Spinal cord (tissue), 10 donors: Measurements from ENCODE around the gene TIE1. TPM values are rescaled to one million over a fixed set of nuclear protein-coding genes. Genes with fewer than 3 reads are reported as not detected.

Experiments used
- DNase-seq, 6 donors: peaks; one replicate each; pipeline versions ENCODE4 v3.0.0 to v3.0.0-alpha.2; 2013 to 2015; ENCODE audit warnings: low spot score in 6 of 6, low read depth in 4 of 6
- H3K27ac ChIP-seq: one replicate; pipeline ENCODE4 v1.5.1; 2013; ENCODE audit warnings: low read depth, low read length, control low read depth
- H3K27me3 ChIP-seq: one replicate; pipeline ENCODE4 v1.6.1; 2013; ENCODE audit warnings: low read length; ENCODE audit not compliant: control insufficient read depth, insufficient read depth
- H3K36me3 ChIP-seq: one replicate; pipeline ENCODE4 v1.6.1; 2013; ENCODE audit warnings: low read length; ENCODE audit not compliant: control insufficient read depth, insufficient read depth
- H3K4me1 ChIP-seq: one replicate; pipeline ENCODE4 v1.6.1; 2013; ENCODE audit warnings: low read length; ENCODE audit not compliant: control insufficient read depth, insufficient read depth
- H3K4me3 ChIP-seq: one replicate; pipeline ENCODE4 v1.5.1; 2013; ENCODE audit warnings: low read depth, low read length, control low read depth
- H3K9me3 ChIP-seq: one replicate; pipeline ENCODE4 v1.6.1; 2013; ENCODE audit warnings: low read length; ENCODE audit not compliant: control insufficient read depth, insufficient read depth
- WGBS: methylation state at CpG from one replicate; pipeline ENCODE4 v1.1.5; 2013; ENCODE audit warnings: missing lambda C conversion rate; ENCODE audit not compliant: insufficient coverage; 5-methylcytosine and 5-hydroxymethylcytosine counted together
- polyA plus RNA-seq, 2 donors: library from polyadenylated mRNA; unstranded; fragments of 120-200 nt; gene quantifications; one replicate each; pipeline ENCODE4 v1.2.1, GENCODE V29; 2013; ENCODE audit not compliant: insufficient read length in 2 of 2
- total RNA-seq, 2 donors: library from RNA; depleted of rRNA in 1 of 2; stranded (reverse); fragments of 120-200 nt in 1 of 2; fragments of >200 nt in 1 of 2; gene quantifications; one replicate each; pipeline versions ENCODE4 v1.2.3 to v1.2.4, GENCODE V29; 2013 to 2014
- donor health status: healthy.

Gene TIE1
- total and polyA plus RNA-seq, 4 donors = 16.3 to 32.3 (median 26.0) TPM

DNA sequence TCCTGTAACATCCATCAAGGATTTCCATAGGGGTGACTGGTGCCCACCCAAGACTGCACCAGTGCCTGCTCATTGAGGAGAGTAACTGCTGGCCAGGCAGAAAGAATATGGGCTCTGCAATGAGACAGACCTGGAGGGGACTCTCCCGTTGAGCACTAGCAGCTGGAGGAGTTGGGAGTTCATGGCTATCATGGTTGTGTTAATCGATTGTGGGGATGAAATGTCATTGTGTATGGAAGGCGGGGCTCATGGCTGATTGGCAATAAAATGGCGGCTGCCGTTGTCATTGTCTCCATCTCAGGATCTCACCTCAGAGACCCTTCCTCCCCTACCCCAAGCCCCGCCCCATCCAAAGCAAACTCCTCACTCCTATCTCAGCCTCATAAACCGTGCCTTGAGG, 27.1 kb upstream of the TIE1 start:
- DNase-seq = no peak
- H3K4me3 ChIP-seq = no peak overlapping the region
- H3K27me3 ChIP-seq = peaks cover 4% of the 10 kb centered on the region
- no peaks in the 10 kb centered on the region for H3K9me3 ChIP-seq
- H3K27ac ChIP-seq = no peak overlapping the region
- H3K36me3 ChIP-seq = no peaks in the 10 kb centered on the region
- 85% methylated on average over 1 of the region's 7 CpGs for WGBS
- peaks cover 26% of the 10 kb centered on the region for H3K4me1 ChIP-seq

DNA sequence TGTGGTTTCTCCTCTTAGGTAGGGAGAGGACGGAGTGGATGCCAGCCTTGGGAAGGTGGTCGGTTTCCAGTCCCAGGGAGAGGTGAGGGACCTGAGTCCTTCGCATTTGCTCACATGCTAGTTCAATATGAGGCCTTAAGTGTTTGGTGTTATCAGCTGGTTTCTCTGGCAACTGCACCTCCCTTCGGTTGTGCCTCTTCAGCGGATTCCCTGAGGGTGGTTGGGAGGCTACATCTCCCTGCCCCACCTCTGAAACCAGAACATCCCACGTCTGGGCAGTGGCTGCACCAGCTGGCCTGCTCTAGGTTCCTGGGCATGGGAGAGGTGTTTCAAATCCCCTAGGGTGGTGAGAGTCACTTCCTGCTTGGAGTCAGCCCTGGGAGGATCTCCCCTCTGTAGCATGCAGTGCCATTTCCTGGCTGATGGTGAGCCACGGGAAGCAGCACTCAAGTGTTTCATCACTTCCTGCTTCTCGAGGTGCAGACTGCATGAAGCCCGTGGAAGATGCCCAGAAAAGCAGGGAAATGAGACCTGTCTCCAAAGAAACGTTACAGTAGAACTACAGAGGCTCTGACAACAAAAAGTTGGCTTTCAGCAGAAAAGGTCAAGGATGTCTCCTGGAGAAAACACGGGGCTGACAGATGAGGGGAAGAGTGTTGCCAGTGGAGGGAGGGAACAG, 26.5 kb upstream of the TIE1 start:
- WGBS = 60% methylated on average over 7 of the region's 11 CpGs
- no peak for DNase-seq
- Histone ChIP-seq H3K36me3 (no peaks in the 10 kb centered on the region), H3K4me3 (no peak overlapping the region), H3K9me3 (no peaks in the 10 kb centered on the region), H3K4me1 (peaks cover 26% of the 10 kb centered on the region), H3K27ac (no peak overlapping the region), H3K27me3 (peaks cover 4% of the 10 kb centered on the region)

DNA sequence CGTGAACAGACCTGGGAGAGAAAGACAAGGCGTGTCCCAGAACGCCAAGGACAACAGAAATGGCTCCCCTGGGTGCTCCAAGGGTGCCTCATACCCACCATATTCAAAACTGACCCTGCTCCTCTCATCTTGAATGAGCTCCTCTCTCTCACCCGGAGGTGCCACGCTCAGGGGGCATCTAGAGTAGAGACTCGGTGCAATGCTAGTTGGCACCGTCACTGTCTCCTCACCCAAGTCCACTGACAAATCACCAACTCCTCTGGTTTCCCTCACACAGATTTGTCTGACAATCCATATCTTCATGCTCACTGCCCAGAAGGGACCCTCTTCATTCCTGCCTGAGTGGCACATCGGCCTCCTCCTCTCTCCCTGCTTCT, 26.0 kb upstream of the TIE1 start:
- Histone ChIP-seq H3K4me3 (no peak overlapping the region), H3K36me3 (no peaks in the 10 kb centered on the region), H3K9me3 (no peaks in the 10 kb centered on the region), H3K4me1 (peaks cover 26% of the 10 kb centered on the region), H3K27ac (no peak overlapping the region), H3K27me3 (peaks cover 4% of the 10 kb centered on the region)
- 84% methylated on average over 8 of the region's 8 CpGs for WGBS
- no peak for DNase-seq

DNA sequence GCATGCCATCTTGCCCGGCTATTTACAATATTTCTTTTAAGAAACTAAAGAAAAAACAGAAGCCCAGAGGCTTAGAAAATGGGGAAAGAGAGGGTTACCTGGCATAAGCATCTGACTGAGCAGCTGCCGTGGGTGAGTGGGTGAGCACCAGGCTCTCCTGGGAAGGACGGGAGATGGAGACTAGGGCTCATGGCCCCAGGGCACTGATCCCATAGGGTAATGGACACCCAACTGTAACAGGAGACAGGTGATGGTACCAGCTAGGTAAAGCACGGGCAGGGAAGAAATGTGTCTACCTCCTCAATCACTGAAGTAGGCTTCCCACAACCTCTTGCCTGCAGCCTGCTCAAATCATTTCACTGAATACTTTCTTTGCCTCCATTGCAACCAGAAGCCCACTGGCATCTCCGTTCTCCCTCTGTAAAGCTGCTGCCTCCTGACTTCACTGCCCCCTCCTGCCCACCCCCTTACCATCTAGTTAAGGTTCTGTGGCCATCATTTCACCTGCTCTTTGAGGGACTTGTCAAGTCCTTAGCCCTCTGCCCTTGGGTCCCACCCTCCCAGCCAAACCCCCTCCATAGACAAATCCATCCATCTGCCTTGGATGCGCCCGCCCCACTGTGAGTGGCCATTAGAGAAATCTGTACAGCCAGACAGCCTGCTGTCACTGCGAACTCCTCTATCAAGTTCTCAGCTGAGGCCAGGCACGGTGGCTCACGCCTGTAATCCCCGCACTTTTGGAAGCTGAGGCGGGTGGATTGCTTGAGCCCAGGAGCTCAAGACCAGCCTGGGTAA, 24.8 kb upstream of the TIE1 start:
- WGBS = 74% methylated on average over 10 of the region's 12 CpGs
- no peak overlapping the region for H3K27ac ChIP-seq

GRCh38 chr1:43276673-43277072, 24.1 kb upstream of the TIE1 start:
- WGBS = 59% methylated on average over 7 of the region's 7 CpGs
- Histone ChIP-seq H3K27me3 (no peaks in the 10 kb centered on the region), H3K36me3 (no peaks in the 10 kb centered on the region), H3K9me3 (no peaks in the 10 kb centered on the region), H3K4me1 (peaks cover 10% of the 10 kb centered on the region), H3K4me3 (no peak overlapping the region), H3K27ac (no peak overlapping the region)
- DNase-seq = no peak

More for the DNA sequence above, 24.8 kb upstream of the TIE1 start:
- Histone ChIP-seq H3K9me3 (no peaks in the 10 kb centered on the region), H3K36me3 (no peaks in the 10 kb centered on the region), H3K27me3 (peaks cover under 1% of the 10 kb centered on the region), H3K4me3 (no peak overlapping the region), H3K4me1 (peaks cover 16% of the 10 kb centered on the region)
- DNase-seq = no peak

- Histone ChIP-seq H3K27me3 (no peaks in the 10 kb centered on the region), H3K27ac (no peak overlapping the region), H3K9me3 (no peaks in the 10 kb centered on the region), H3K36me3 (no peaks in the 10 kb centered on the region), H3K4me1 (peaks cover 6% of the 10 kb centered on the region), H3K4me3 (no peak overlapping the region)
- 90% methylated on average over 3 of the region's 7 CpGs for WGBS
- DNase-seq = no peak
Observed at GRCh38 chr1:43277116-43277876, 23.5 kb upstream of the TIE1 start.

GRCh38 chr1:43279161-43279560, 21.6 kb upstream of the TIE1 start:
- 81% methylated on average over 2 of the region's 5 CpGs for WGBS
- no peak for DNase-seq
- Histone ChIP-seq H3K4me1 (peaks cover 2% of the 10 kb centered on the region), H3K27ac (no peak overlapping the region), H3K27me3 (no peaks in the 10 kb centered on the region), H3K36me3 (no peaks in the 10 kb centered on the region), H3K9me3 (no peaks in the 10 kb centered on the region), H3K4me3 (no peak overlapping the region)

DNA sequence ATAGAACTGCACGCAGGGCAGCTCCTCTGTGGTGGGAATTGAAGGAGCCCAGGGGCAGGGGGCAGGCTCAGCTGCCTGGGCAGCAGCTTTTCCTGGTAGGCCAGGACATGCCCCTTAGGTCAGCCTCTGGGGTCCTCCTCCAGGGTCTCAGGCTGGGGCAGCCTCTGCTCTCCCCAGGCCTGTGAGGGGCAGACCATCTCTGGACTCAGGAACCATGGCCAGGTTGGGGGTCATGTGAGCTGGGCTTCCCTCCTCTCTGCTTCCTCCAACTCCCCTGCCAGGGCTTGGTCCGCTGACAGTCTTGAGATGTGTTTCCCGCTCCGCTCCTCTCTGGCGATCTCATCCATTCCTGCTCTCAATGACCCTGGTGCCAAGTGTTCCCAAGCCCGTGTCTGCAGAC, 21.1 kb upstream of the TIE1 start:
- no peaks in the 10 kb centered on the region for H3K27me3 ChIP-seq
- H3K4me1 ChIP-seq = no peaks in the 10 kb centered on the region
- no peaks in the 10 kb centered on the region for H3K9me3 ChIP-seq
- H3K4me3 ChIP-seq = no peak overlapping the region
- H3K36me3 ChIP-seq = no peaks in the 10 kb centered on the region
- 96% methylated on average over 6 of the region's 6 CpGs for WGBS
- DNase-seq = no peak
- H3K27ac ChIP-seq = no peak overlapping the region

DNA sequence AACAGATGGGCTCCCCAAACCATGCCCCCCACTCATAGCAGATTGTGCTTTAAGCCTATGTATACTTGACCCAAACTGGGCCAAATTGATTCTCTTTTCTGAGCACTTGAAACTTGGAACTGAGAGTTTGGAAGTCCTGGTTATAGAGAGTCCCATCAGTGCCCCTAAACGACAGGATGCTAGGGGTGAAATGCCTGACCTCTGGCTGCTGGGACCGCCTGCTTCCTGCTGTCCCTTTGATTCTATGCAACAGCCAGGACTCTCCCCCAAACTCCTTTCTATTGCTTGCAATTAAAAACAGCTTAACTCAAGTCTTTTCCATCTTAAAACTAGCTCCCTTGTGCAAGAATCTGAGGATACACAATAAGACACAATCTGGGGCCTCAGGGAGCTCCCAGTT, 20.1 kb upstream of the TIE1 start:
- no peaks in the 10 kb centered on the region for H3K9me3 ChIP-seq
- H3K27me3 ChIP-seq = no peaks in the 10 kb centered on the region
- DNase-seq = no peak
- no peaks in the 10 kb centered on the region for H3K36me3 ChIP-seq
- no peak overlapping the region for H3K27ac ChIP-seq
- peaks cover 4% of the 10 kb centered on the region for H3K4me1 ChIP-seq
- WGBS = 24% methylated on average over 2 of the region's 2 CpGs
- no peak overlapping the region for H3K4me3 ChIP-seq
